GM18520 (cell line): ENCODE data around the gene PNPLA7.
"Not testable (repeated sequence)": the region's sequence is repeated elsewhere in the genome, so short reads cannot be mapped to it uniquely, and the experiment has no call there.

Experiments used
- ATAC-seq: cut with Tn5 transposase; IDR thresholded peaks from one replicate; pipeline ENCODE4 v1.9.1; 2021; ENCODE audit not compliant: unreplicated experiment

Gene PNPLA7

DNA sequence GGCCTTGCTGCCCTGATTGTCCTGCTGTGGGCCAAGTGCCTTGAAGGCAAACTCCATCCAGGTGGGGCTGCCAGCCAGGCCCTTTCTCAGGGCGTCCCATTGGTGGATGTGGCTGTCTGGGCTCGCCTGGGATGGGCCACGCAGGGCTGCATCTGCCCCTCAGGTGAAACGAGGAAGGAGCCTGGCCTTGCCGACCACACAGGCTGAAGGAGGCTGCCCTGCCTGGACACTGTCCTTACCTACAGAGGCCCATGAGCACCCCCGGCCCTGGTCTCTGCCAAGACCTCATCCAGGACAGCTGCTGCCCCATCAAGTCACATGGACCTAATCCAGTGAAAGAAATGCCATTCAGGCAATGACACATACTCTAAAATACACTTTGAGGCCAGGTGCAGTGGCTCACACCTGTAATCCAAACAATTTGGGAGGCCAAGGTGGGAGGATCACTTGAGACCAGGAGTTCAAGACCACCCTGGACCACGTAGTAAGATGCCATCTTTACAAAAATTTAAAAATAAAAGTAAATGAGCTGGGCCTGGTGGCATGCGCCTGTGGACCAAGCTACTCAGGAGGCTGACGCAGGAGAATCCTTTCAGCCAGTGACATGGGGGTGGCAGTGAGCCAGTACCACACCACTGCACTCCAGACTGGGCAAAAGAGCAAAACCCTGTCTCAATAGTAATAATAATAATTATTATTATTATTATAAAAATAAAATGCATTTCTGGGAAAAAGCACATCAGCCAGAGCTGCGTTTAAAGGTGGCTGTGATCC is 33.9 kb downstream of the PNPLA7 start:
- ATAC-seq, result no peak

DNA sequence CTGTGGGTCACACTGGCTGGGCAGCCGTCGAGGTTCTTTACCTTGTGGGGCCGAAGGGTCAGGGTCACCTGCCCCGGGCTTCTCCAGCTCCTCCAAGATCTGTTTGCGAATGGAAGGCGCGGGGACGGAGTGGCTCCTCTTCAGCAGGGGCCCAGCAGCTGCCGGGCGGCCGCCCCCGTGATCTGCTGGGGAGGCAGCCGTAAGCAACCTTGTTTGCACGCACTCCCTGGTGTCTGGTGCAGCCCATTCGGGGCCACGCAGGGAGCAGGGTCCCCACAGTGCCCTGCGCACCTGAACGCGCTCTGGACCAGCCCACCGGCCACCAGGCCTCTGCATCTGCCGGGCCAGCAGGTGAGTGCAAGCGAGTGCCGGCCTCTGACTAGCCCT is 34.9 kb downstream of the PNPLA7 start:
- no peak for ATAC-seq

DNA sequence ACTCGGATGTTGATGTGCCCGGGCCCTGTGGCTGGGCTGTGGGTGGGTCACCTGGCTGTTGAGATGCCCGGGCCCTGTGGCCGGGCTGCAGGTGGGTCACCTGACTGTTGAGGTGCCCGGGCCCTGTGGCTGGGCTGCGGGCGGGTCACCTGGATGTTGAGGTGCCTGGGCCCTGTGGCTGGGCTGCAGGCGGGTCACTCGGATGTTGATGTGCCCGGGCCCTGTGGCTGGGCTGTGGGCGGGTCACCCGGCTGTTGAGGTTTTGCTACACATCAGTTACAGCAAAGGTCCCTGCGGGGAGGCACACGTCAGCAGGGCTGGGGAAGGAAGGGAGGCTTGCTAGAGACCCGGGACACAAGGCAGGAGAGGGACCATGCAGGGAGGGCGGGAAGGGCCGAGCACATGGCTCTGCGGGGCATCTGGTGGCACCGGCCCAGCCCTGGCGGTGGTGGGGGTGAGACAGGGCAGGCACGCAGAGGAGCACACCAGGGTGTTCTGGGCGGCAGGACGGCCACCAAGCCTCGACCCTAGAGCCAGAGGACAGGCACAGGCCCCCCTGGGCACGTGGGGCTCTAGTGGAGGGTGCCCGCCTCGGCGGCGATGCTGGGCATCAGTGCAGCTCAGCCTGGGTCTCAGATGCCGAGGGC is 35.4 kb downstream of the PNPLA7 start:
- no peak for ATAC-seq

GRCh38 chr9:137513801-137514570 is 36.2 kb downstream of the PNPLA7 start:
- not testable (repeated sequence) for ATAC-seq

GRCh38 chr9:137513136-137513535 is 37.1 kb downstream of the PNPLA7 start:
- ATAC-seq, result not testable (repeated sequence)

- no peak for ATAC-seq
Measured at GRCh38 chr9:137511758-137512463, 38.3 kb downstream of the PNPLA7 start.

DNA sequence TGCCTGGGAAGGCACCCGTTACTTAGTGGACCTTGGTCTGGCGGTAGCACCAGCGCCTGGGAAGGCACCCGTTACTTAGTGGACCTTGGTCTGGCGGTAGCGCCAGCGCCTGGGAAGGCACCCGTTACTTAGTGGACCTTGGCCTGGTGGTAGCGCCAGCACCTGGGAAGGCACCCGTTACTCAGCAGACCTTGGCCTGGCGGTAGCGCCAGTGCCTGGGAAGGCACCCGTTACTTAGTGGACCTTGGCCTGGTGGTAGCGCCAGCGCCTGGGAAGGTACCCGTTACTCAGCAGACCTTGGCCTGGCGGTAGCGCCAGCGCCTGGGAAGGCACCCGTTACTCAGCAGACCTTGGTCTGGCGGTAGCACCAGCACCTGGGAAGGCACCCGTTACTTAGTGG is 39.1 kb downstream of the PNPLA7 start:
- not testable (repeated sequence) for ATAC-seq

DNA sequence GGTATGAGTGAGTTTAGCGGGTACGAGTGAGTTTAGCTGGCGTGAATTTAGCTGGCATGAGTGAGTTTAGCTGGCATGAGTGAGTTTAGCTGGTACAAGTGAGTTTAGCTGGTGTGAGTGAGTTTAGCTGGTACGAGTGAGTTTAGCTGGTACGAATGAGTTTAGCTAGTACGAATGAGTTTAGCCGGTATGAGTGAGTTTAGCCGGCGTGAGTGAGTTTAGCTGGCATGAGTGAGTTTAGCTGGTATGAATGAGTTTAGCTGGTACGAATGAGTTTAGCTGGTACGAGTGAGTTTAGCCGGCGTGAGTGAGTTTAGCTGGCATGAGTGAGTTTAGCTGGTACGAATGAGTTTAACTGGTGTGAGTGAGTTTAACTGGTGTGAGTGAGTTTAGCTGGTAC is 41.0 kb downstream of the PNPLA7 start:
- ATAC-seq, result no peak

DNA sequence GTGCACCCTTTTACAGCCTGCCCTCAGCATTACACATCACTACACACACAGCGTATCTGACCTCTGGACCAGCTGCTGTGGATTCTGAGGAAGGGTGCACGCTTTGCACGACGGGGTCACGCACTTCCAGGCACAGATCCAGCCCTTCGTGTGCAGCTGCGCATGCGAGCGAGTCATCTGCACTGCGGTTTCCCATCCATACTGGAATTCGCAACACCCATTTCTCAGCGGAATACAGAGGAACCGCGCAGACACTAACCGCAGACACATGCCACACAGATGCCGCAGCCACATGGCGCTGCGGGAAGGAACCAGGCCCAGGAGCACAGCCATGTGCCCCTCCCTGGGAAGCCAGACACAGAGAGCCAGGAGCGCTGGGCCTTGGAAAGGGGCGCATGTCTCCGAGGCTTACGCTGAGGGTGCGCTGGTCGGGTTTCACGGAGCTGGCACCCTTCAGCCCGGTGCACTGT is 43.5 kb downstream of the PNPLA7 start:
- no peak for ATAC-seq

- ATAC-seq, result no peak
Measured at GRCh38 chr9:137506274-137506673, 43.9 kb downstream of the PNPLA7 start.

DNA sequence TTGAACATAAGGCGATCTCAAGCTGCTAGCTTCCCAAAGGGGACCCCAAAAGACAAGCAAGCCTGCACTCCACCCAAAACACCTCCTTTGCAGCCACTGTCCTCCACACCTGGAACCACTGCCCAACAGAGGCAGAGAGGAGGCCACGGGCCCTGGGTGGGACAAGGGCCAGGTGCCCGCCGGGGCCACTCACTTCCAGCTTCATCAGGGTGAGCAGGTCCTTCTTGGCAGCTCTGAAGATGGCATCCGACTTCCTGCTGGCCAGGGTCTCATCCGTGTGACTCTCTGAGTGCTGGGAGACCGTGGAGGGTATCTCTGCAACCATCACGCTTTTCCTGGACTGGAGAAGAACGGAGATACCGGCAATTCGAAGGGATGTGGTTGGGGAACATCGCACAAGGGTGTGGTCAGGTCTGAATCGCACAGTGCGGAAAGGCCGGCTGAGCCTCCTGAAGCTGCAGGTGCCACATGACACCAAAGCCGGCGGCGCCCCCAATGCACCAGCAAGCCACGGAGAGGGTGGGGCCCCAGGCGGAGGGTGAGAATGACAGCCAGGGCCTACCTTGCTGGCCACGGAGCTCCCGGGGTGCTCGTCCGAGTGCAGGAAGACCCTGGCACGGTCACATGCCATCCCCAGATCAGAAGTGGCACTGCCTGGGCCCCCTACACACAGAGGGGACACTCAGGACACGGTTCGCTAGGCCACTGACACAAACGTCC is 44.6 kb downstream of the PNPLA7 start:
- no peak for ATAC-seq

DNA sequence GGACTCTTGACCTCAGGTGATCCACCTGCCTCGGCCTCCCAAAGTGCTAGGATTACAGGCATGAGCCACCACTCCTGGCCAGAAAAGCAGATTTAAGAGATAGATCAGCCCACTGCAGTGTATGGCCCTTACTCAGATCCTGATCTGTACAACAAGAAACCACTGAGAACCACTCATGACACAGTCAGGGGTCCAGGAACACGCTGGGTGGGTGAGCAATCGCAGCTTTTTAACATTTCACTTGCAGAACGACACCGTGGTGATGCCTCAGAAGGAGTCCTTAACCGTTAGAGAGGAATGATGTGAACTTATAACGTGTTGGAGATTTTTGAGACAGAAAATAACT is 45.8 kb downstream of the PNPLA7 start:
- no peak for ATAC-seq

DNA sequence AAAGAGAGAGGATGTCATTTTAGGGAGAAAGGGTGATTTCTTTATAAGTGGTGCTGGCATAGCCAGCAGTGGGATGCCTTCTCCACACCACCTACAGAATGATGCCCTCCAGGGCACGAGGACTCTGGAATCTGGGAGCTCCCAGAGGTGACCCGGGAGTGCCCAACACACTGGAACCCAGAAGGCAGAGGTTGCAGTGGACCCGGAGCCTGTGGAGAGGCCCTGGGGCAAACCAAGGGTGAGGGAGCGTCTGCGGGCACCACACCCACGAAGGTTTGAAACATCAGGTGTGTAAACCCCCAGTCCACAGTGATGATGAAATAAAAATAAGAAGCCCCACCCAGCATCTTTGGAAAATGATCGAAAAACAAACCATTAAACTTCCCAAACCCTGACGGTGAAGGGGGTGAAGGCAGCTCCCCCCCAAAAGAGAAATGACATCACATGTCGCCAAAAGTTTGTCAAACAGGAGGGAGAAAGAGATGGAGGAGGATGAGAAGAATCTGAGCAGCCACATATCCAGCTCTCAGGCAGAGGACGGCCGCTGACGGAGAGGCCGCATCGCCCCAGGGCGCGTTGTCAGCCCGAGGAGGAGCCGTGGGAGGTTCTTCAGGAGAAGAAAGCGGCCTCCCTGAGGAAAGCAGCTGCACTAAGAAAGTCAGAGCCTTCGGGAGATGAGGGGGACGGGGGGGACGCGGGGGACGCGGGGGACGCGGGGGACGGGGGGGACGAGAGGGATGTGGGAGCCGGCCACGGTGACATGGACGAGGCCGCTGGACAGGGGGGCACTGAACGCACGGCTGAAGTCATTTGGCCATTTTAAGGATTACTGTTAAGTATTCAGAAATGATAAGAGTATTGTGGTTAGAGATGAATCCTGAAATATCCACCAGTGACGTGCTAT is 47.9 kb downstream of the PNPLA7 start:
- no peak for ATAC-seq

- ATAC-seq, result no peak
Measured at GRCh38 chr9:137501457-137501856, 48.7 kb downstream of the PNPLA7 start.

DNA sequence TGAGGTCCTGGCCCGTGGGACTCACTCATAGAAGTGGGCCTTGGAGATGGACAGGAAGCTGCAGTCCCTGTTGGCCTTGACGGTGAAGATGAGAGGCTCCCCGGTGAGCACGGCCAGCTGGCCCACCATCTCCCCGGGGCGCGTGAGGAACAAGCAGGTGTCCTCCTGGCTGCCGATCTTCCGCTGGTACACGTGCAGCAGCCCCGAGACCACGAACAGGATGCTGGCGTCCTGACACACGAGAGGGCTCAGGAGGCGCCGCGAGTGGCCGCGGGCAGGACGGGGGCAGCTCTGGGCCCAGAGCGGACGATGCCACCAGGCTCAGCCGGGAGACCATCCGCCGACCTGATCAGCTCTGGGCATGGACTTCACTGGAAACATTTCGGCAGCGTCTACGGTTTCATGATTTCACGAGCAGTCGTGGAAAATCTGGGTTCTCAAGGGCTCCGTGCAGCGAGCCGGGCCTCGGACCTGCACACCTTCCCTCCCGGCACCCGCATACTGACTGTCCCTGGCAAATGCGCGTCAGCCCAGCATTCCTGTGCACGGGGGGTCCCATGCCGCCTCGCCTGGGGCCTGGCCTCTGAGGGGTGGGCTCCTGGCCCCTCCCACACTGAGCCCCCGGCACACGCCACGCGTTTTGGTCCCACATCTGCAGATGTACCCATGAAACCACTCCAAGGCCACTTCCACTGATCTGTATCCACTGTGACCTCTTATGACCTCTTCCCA is 49.4 kb downstream of the PNPLA7 start:
- ATAC-seq, result no peak

DNA sequence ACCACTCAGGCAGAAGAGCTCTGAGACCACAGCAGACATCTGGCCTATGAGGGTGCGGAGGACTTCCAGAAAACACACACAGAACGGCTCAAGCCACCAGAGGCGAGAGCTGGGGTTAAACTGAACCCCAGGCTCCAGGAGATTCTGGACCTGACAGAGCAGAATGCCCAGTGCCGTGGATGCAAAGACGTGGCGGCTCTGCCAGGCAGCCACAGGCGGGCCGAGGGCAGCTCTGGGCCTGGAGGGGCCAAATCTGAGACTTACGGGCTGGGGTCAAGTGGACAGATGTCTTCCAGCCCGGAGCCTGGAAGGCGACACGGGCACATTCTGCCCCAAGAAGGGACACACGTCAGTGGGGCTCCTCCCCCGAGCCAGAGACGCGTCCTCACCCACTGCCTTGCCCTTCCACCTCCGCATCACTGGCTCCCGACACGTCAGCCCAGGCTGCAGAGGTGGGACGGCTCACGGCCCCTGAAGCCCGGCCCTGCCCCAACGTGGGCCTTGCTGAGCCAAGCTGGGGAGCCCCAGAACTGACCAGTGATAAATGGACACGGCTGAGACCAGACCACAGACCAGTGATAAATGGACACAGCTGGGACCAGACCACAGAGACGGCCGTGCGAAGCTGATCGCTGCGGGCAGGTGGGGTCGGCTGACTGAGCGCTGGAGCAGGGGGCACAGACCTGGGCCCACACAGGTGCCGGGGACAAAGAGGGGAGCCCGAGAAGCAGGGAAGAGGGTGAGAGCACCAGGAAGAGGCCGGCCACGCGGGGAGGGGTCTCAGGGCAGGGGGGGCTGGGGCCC is 50.1 kb downstream of the PNPLA7 start:
- no peak for ATAC-seq

- ATAC-seq, result no peak
Measured at GRCh38 chr9:137499416-137499815, 50.8 kb downstream of the PNPLA7 start.

GRCh38 chr9:137498720-137499150 is 51.5 kb downstream of the PNPLA7 start:
- no peak for ATAC-seq
